Hepatocyte (in vitro differentiated cells): ENCODE measurements around the gene NIN. TPM values are rescaled to one million over a fixed set of nuclear protein-coding genes. Genes with fewer than 3 reads are reported as not detected.

Source experiments
- DNase-seq: peaks from one replicate; pipeline ENCODE4 v3.0.0-alpha.2; 2016; ENCODE audit warnings: low spot score
- H2AFZ ChIP-seq: fragments of 200-600 bp; sonication (generic); 2 replicates; pipeline ENCODE4 v1.6.0; 2016; ENCODE audit warnings: antibody characterized with exemption, mild to moderate bottlenecking
- H3K27ac ChIP-seq: fragments of 200-600 bp; sonication (generic); 2 replicates; pipeline ENCODE4 v1.5.1; 2016; ENCODE audit warnings: mild to moderate bottlenecking
- H3K27me3 ChIP-seq: fragments of 200-600 bp; sonication (generic); 2 replicates; pipeline ENCODE4 v1.6.1; 2016
- H3K36me3 ChIP-seq: fragments of 200-600 bp; sonication (generic); replicated peaks from 2 replicates; pipeline ENCODE4 v1.5.1; 2016; ENCODE audit warnings: low read depth; ENCODE audit not compliant: insufficient read depth
- H3K4me1 ChIP-seq: fragments of 200-600 bp; sonication (generic); 2 replicates; pipeline ENCODE4 v1.5.1; 2016; ENCODE audit warnings: mild to moderate bottlenecking, moderate library complexity; ENCODE audit not compliant: insufficient read depth
- H3K4me2 ChIP-seq: fragments of 200-600 bp; sonication (generic); 2 replicates; pipeline ENCODE4 v1.6.0; 2016
- H3K4me3 ChIP-seq: fragments of 200-600 bp; sonication (generic); 2 replicates; pipeline ENCODE4 v1.5.1; 2016; ENCODE audit warnings: mild to moderate bottlenecking
- H3K79me2 ChIP-seq: fragments of 200-600 bp; sonication (generic); 2 replicates; pipeline ENCODE4 v1.6.0; 2017; ENCODE audit warnings: mild to moderate bottlenecking
- H3K9me2 ChIP-seq: fragments of 200-600 bp; sonication (generic); replicated peaks from 2 replicates; pipeline ENCODE4 v1.6.0; 2017; ENCODE audit warnings: mild to moderate bottlenecking; ENCODE audit not compliant: insufficient read depth
- H3K9me3 ChIP-seq: fragments of 200-600 bp; sonication (generic); 2 replicates; pipeline ENCODE4 v1.5.1; 2016; ENCODE audit warnings: low read depth, mild to moderate bottlenecking
- H4K20me1 ChIP-seq: fragments of 200-600 bp; sonication (generic); 2 replicates; pipeline ENCODE4 v1.6.0; 2016; ENCODE audit warnings: mild to moderate bottlenecking; ENCODE audit not compliant: insufficient read depth, poor library complexity, severe bottlenecking
- CTCF ChIP-seq: fragments of 200-600 bp; sonication (generic); IDR thresholded peaks from 2 replicates; pipeline ENCODE4 v1.5.1; 2016; ENCODE audit warnings: antibody characterized with exemption, mild to moderate bottlenecking; ENCODE audit not compliant: poor library complexity
- EZH2 ChIP-seq: fragments of 200-600 bp; sonication (generic); IDR thresholded peaks from 2 replicates; pipeline ENCODE4 v1.6.1; 2016; ENCODE audit warnings: antibody characterized with exemption, mild to moderate bottlenecking, borderline replicate concordance
- EZH2phosphoT487 ChIP-seq: fragments of 200-600 bp; sonication (generic); IDR thresholded peaks from one replicate; pipeline ENCODE4 v1.6.1; 2018; ENCODE audit warnings: antibody characterized with exemption, mild to moderate bottlenecking, low read depth, moderate library complexity; ENCODE audit not compliant: unreplicated experiment, severe bottlenecking
- WGBS: methylation state at CpG from one replicate; pipeline ENCODE4 v1.1.6; 2016; ENCODE audit warnings: low lambda C conversion rate; ENCODE audit errors: missing lambda C conversion rate; 5-methylcytosine and 5-hydroxymethylcytosine counted together
- polyA plus RNA-seq: library from polyadenylated mRNA; unstranded; fragments of >200 nt; fragmentation: Nextera tagmentation; extraction: Ambion mirVana; gene quantifications from 2 replicates; pipeline ENCODE4 v1.2.1, GENCODE V29; 2016
- total RNA-seq: library from RNA; depleted of rRNA; stranded (reverse); fragments of >200 nt; gene quantifications from 2 replicates; pipeline ENCODE4 v1.2.3, GENCODE V29; 2014

NIN gene
- total and polyA plus RNA-seq, 2 experiments from 2014 or later, result 4.2 to 11.6 TPM

- no peaks in the 10 kb centered on the region for H3K9me3 ChIP-seq
- H2AFZ ChIP-seq, result no peak overlapping the region
- WGBS, result 96% methylated on average over 9 of the region's 9 CpGs
- no peaks in the 10 kb centered on the region for H3K9me2 ChIP-seq
- DNase-seq, result no peak
- H3K4me1 ChIP-seq, result no peaks in the 10 kb centered on the region
- TF ChIP-seq EZH2 (no peak), CTCF (no peak), EZH2phosphoT487 (no peak)
- H4K20me1 ChIP-seq, result no peaks in the 10 kb centered on the region
- no peak overlapping the region for H3K4me3 ChIP-seq
- no peaks in the 10 kb centered on the region for H3K79me2 ChIP-seq
- H3K36me3 ChIP-seq, result no peaks in the 10 kb centered on the region
- H3K4me2 ChIP-seq, result no peak overlapping the region
- H3K27ac ChIP-seq, result no peak overlapping the region
- no peaks in the 10 kb centered on the region for H3K27me3 ChIP-seq
Measured at GRCh38 chr14:50762001-50762930, 68.7 kb downstream of the NIN start.

GRCh38 chr14:50759800-50760543, 71.0 kb downstream of the NIN start:
- WGBS, result 99% methylated on average over 8 of the region's 8 CpGs
- no peaks in the 10 kb centered on the region for H3K9me2 ChIP-seq
- H3K4me2 ChIP-seq, result no peak overlapping the region
- H3K4me1 ChIP-seq, result no peaks in the 10 kb centered on the region
- no peaks in the 10 kb centered on the region for H3K9me3 ChIP-seq
- H3K36me3 ChIP-seq, result no peaks in the 10 kb centered on the region
- H3K27ac ChIP-seq, result no peak overlapping the region
- DNase-seq, result no peak
- H2AFZ ChIP-seq, result no peak overlapping the region
- no peaks in the 10 kb centered on the region for H3K27me3 ChIP-seq
- TF ChIP-seq EZH2, result no peak
- TF ChIP-seq EZH2phosphoT487, result no peak
- TF ChIP-seq CTCF, result no peak
- H3K4me3 ChIP-seq, result no peak overlapping the region
- H3K79me2 ChIP-seq, result no peaks in the 10 kb centered on the region
- H4K20me1 ChIP-seq, result no peaks in the 10 kb centered on the region

- no peak overlapping the region for H3K4me3 ChIP-seq
- no peaks in the 10 kb centered on the region for H4K20me1 ChIP-seq
- H3K9me2 ChIP-seq, result no peaks in the 10 kb centered on the region
- no peaks in the 10 kb centered on the region for H3K27me3 ChIP-seq
- H3K36me3 ChIP-seq, result no peaks in the 10 kb centered on the region
- H2AFZ ChIP-seq, result no peak overlapping the region
- H3K9me3 ChIP-seq, result no peaks in the 10 kb centered on the region
- H3K4me2 ChIP-seq, result no peak overlapping the region
- H3K4me1 ChIP-seq, result no peaks in the 10 kb centered on the region
- H3K27ac ChIP-seq, result no peak overlapping the region
- TF ChIP-seq CTCF (no peak), EZH2phosphoT487 (no peak), EZH2 (no peak)
- 95% methylated on average over 5 of the region's 5 CpGs for WGBS
- DNase-seq, result no peak
- H3K79me2 ChIP-seq, result no peaks in the 10 kb centered on the region
Measured at GRCh38 chr14:50758945-50759344, 72.0 kb downstream of the NIN start.
